GM12801 (cell line): ENCODE measurements around the gene BBS2.

Experiments
- TF ChIP-seq, protein P1 (sequence below): IDR thresholded peaks from one replicate; pipeline ENCODE4 v1.5.1; 2011; ENCODE audit warnings: control low read depth; ENCODE audit not compliant: insufficient read length; ENCODE audit errors: extremely low read depth

BBS2 gene

DNA sequence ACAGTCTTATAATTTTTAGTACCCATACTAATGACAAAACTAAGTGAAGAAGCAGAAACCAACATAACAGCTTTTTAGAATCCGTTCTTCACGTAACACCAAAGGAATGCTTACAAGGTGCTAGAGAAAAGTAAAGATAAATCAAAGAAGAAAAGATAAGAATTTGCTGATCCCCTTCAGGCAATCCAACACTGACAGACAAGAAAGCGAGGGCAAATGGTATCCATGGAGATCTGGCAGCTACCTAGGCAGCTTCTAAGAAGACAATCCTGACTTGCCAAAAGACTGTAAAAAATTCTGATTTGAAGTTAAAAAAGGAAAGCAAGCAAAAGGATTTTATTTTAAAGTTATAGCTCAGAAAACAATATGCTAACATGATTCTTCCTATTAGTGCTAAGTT, 14.6 kb downstream of the BBS2 start:
- TF ChIP-seq, protein P1, sequence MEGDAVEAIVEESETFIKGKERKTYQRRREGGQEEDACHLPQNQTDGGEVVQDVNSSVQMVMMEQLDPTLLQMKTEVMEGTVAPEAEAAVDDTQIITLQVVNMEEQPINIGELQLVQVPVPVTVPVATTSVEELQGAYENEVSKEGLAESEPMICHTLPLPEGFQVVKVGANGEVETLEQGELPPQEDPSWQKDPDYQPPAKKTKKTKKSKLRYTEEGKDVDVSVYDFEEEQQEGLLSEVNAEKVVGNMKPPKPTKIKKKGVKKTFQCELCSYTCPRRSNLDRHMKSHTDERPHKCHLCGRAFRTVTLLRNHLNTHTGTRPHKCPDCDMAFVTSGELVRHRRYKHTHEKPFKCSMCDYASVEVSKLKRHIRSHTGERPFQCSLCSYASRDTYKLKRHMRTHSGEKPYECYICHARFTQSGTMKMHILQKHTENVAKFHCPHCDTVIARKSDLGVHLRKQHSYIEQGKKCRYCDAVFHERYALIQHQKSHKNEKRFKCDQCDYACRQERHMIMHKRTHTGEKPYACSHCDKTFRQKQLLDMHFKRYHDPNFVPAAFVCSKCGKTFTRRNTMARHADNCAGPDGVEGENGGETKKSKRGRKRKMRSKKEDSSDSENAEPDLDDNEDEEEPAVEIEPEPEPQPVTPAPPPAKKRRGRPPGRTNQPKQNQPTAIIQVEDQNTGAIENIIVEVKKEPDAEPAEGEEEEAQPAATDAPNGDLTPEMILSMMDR: no peak

DNA sequence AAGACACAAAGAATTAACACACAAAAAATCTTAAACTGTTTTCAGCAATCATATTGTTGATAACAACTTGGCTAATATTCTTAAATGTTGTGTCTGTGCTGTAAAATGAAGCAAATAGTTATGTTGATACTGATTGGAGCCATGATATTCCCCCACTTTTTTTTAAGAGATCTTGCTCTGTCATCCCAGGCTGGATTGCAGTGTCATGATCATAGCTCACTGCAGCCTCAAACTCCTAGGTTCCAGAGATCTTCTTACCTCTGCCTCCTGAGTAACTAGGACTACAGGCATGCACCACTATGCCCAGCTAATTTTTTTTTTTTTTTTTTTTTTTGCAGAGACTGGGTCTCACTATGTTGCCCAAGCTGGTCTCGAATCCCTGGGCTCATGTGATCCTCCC, 26.0 kb downstream of the BBS2 start:
- TF ChIP-seq, protein P1: no peak

DNA sequence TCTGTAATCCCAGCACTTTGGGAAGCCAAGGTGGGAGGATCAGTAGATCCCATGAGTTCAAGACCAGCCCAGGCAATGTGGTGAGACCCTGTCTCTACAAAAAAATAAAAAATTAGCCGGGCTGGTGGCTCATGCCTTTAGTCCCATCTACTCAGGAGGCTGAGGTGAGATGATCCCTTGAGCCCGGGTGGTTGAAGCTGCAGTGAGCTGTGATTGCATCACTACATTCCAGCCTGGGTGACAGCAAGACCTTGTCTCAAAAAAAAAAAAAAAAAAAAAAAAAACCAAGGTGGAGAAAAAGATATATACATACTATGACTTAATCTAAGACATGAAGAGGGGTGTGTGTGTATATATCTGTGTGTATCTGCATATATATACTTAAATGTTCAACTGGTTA, 26.7 kb downstream of the BBS2 start:
- TF ChIP-seq, protein P1: no peak

DNA sequence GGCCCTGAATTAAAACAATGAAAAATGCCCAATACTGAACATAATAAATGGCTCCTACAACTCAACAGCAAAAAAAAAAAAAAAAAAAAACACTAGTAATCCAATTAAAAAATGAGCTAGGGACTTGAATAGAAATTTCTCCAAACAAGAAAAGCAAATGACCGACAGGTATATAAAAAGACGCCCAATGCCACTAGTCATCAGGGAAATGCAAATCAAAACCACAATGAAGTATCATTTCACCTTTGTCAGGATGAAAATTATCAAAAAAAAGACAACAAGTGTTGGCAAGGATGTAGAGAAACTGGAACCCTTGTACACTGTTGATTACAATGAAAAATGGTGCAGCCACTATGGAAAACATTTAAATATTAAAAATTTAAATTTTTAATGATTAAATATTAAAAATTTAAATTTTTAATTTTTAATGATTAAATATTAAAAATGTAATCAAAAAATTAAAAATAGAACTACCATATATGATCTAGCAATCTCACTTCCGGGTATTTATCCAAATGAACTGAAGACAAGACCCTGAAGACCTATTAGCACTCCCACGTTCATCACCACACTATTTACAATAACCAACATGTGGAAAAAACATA, 28.1 kb downstream of the BBS2 start:
- TF ChIP-seq, protein P1: no peak

DNA sequence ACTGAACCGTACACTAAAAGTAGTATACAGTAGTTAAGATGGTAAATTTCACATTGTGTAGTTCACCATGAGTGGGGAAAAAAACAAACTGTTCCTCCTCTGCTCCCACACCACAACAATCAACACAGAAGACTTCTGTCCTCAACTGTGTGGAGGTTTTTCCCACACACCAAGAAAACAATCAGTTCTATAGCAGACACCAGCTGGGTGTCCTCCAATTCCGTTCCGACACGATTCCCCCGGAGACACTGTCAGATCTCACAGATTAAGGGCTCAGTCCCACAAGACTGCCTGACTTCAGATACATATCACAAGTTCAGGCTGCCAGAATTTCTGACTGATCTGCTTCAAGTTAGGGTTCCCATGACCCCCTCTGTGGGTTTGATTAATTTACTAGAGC, 31.8 kb downstream of the BBS2 start:
- TF ChIP-seq, protein P1: no peak

DNA sequence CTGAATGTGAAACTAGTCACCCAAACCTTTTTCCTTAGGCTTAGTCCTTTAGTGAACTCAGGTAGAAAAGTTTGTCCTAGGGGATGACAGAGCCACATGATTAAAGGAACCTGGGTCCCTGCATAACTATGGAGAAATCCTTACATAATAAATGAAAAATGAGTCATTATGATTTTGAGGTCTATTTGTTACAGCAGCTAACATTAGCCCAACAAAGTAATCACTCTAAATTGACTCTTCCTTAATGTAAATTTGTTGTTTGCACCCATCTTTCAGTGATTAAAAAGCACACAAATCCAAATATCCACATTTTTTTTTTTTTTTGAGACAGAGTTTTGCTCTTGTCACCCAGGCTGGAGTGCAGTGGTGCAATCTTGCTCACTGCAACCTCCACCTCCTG, 36.4 kb downstream of the BBS2 start:
- TF ChIP-seq, protein P1: no peak

DNA sequence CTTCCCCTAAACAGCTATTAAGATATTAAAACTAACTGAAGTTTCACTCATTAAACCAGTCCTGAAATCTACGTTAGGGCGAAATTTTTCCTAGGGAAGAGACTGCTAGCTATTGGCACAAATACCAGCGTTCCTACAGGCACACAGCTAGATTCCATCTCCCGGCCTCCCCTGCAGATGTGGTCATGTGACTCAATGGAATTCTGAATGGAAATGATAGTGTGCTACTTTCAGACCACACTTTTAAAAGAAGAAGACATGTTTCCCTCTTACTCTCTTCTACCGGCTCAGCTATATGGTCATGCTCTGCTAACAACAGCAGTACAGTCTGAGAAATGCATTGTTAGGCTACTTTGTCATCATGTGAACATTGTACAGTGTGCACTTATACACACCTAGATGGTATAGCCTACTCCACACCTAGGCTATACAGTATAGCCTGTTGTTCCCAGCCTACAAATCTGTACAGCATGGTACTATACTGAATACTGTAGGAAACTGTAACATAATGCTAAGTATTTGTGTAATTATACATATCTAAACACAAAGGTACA, 37.1 kb downstream of the BBS2 start:
- TF ChIP-seq, protein P1: no peak
